Osteocyte (in vitro differentiated cells): ENCODE measurements around the gene APOBEC3C. TPM values are rescaled to one million over a fixed set of nuclear protein-coding genes. Genes with fewer than 3 reads are reported as not detected.
"Not testable (repeated sequence)": the region's sequence is repeated elsewhere in the genome, so short reads cannot be mapped to it uniquely, and the experiment has no call there.

Source experiments
- DNase-seq: peaks from one replicate; pipeline ENCODE4 v3.0.0; 2021; ENCODE audit warnings: mixed read lengths; ENCODE audit not compliant: unreplicated experiment; ENCODE audit errors: extremely low spot score
- H3K27ac Mint-ChIP-seq: one replicate; pipeline ENCODE4 v1.8.0; 2021; ENCODE audit warnings: mild to moderate bottlenecking, mixed read lengths; ENCODE audit not compliant: unreplicated experiment
- H3K27me3 Mint-ChIP-seq: one replicate; pipeline ENCODE4 v1.8.0; 2021; ENCODE audit warnings: mixed read lengths; ENCODE audit not compliant: unreplicated experiment
- H3K36me3 Mint-ChIP-seq: one replicate; pipeline ENCODE4 v1.8.0; 2021; ENCODE audit warnings: mixed read lengths; ENCODE audit not compliant: unreplicated experiment
- H3K4me1 Mint-ChIP-seq: one replicate; pipeline ENCODE4 v1.8.0; 2021; ENCODE audit warnings: mixed read lengths; ENCODE audit not compliant: unreplicated experiment
- H3K4me3 Mint-ChIP-seq: one replicate; pipeline ENCODE4 v1.8.0; 2021; ENCODE audit warnings: mild to moderate bottlenecking, moderate library complexity, mixed read lengths; ENCODE audit not compliant: unreplicated experiment
- H3K9me3 Mint-ChIP-seq: one replicate; pipeline ENCODE4 v1.8.0; 2021; ENCODE audit warnings: mixed read lengths; ENCODE audit not compliant: unreplicated experiment
- CTCF ChIP-seq: fragments of 200-600 bp; sonication (generic); IDR thresholded peaks from 2 replicates; pipeline ENCODE4 v1.5.0; 2021; ENCODE audit warnings: antibody characterized with exemption, mild to moderate bottlenecking, moderate library complexity
- total RNA-seq: library from RNA; stranded (reverse); gene quantifications from 2 replicates; pipeline ENCODE4 v1.2.1, GENCODE V29; 2021

Gene APOBEC3C
- total RNA-seq, 1 donor from 2014 or later, result 30.7 TPM

DNA sequence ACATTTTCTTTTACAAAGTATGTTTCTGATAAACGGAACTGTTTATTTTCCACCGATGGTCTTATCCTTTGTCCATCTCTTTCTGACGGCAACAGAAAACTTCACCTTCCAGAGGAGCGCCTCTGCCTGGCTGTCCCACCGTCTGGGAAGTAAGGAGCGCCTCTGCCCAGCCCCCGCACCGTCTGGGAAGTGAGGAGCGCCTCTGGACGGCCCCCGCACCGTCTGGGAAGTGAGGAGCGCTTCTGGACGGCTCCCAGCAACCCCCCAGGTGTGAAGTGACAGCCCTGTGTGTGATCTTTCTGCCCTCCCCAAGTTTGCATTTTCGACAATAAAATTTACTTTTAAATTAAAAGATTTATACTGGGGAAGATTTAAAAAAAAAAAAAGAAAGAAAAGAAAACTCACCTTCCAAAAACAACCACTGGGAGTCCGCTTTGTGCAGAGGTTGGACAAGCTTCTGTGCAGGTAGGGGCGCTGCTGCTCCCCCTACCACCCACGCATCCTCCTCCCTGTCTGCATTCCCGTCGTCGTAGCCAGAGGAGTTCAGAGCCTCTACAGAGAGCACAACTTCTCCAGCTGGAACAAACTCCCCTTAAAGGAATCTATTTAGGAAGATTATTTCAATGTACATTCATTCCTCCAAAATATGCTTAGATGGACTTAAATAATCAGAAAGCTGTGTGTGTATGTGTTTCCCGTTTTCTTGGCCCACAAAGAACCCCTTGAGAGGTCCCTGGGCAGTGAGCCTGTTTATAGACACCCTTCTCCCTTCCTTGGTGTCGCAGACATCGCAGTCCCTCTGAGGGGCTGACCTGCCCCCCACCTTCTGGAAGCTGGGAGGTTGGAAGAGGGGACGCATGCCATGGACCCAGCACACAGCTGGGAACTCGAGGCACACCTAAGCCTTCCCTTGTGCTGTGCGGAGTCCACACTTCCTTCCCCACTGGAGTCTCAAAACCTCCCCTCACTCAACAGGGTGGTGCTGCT, 32.8 kb upstream of the APOBEC3C start:
- Mint-ChIP-seq H3K27me3 (peaks cover 4% of the 10 kb centered on the region), H3K9me3 (peaks cover 4% of the 10 kb centered on the region), H3K4me1 (peaks cover 13% of the 10 kb centered on the region), H3K27ac (peak overlapping the region; percentile 71), H3K4me3 (peak overlapping the region; percentile 80), H3K36me3 (no peaks in the 10 kb centered on the region)
- DNase-seq, result no peak
- TF ChIP-seq CTCF, result peak; percentile 29

DNA sequence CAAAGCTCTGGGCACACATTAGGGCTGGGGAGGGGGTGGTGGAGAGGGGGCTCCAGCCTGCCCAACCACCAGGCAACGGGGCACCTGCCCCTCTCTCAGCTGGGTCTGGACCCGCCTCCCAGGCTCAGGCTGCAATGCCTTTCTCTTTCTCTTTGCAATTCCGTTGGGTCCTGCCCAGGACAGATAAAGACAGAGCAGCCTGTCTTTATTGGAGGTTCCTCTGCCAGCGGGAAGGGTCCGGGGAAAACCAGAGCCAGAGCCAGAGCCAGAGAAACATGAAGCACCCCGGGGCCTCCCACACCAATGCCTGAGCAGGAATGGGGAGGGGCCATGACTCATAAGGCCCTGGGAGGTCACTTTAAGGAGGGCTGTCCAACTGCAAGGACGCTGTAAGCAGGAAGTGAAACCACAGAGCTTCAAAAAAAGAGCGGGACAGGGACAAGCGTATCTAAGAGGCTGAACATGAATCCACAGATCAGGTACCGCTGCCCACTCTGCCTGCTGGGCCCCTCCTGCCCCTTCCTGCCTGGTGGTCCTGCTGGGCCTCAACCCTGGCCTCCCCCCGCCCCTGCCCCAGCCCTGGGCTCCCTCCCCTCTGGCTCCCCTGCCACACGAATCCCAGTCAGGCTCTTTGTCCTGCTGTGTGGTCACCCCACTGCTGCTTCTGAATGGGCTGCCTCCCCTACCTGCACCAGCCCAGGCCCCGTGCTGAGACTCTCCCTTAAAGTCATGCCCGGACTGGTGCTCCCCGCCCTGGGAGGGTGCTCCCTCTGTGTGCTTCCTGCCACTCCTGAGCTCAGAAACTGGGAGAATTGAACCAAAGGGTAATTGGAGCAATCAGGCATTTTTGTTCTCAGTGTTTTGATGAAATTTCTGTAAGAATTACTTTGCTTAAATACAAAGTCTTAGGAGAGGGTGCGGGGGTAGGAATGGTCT, 31.8 kb upstream of the APOBEC3C start, which contains the start of gene APOBEC3B:
TSS of gene APOBEC3B (plus strand) at position 356 of the 936 bp plus-strand sequence. CDS start at position 463, 107 bp downstream.
- Mint-ChIP-seq H3K9me3 (no peaks in the 10 kb centered on the region), H3K27me3 (peaks cover 4% of the 10 kb centered on the region), H3K4me3 (peak within 1 kb of the TSS; percentile 80), H3K4me1 (peaks cover 13% of the 10 kb centered on the region), H3K27ac (peak within 1 kb of the TSS; percentile 71), H3K36me3 (no peaks in the 10 kb centered on the region)
- no peak for TF ChIP-seq CTCF
- peak; percentile 91 for DNase-seq

DNA sequence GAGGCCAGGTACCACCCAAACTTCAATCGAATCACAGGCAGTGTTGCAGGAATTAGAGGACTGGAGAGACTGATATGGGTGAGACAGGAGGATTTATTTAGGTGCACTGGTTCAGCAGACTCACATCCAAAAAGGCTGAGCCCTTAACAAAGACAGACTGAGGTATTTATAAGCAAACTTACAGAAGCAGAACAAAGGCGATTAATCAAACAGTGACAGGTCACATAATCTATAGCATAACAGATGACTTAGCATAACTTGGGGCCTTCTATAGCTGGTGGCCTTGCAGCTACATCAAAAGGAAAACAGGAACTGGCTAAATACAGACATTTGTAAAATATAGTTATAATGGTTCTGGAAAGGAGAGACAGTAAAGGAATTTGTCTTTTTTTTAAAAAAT, 29.8 kb upstream of the APOBEC3C start:
- Mint-ChIP-seq H3K36me3 (no peaks in the 10 kb centered on the region), H3K27ac (no peak overlapping the region), H3K27me3 (no peaks in the 10 kb centered on the region), H3K9me3 (no peaks in the 10 kb centered on the region), H3K4me1 (peaks cover 13% of the 10 kb centered on the region), H3K4me3 (no peak overlapping the region)
- TF ChIP-seq CTCF, result no peak
- DNase-seq, result no peak

- H3K36me3 Mint-ChIP-seq, H3K27me3 Mint-ChIP-seq, H3K27ac Mint-ChIP-seq, DNase-seq, H3K4me3 Mint-ChIP-seq, H3K9me3 Mint-ChIP-seq: not testable (repeated sequence)
- peaks cover 13% of the 10 kb centered on the region for H3K4me1 Mint-ChIP-seq
Measured at GRCh38 chr22:38984784-38985757, 29.0 kb upstream of the APOBEC3C start.

DNA sequence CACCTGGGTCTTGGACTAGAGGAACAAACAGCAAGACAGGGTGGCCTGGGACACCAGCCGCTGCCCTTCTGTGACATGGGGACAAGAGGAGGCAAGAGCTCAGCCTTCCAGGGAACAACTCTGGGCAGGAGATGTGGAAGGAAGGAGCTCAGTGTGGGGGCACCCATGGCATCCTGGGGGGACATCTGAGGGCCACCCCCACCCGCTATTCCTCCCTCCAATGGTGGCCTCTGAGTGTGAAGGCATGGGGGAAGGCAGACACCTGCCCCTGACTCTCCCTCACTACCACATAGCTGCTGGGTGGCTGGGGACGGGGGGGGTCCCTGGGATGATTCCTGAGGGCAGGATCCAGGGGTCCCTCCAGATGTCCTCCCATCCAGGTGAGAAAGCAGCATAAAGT, 27.4 kb upstream of the APOBEC3C start:
- no peak for TF ChIP-seq CTCF
- Mint-ChIP-seq H3K27ac (no peak overlapping the region), H3K4me1 (peaks cover 9% of the 10 kb centered on the region), H3K27me3 (no peaks in the 10 kb centered on the region), H3K36me3 (no peaks in the 10 kb centered on the region), H3K9me3 (no peaks in the 10 kb centered on the region), H3K4me3 (no peak overlapping the region)
- DNase-seq, result no peak
